Measurements from ENCODE around the gene ATXN7L1.

The ATXN7L1 gene, protein sequence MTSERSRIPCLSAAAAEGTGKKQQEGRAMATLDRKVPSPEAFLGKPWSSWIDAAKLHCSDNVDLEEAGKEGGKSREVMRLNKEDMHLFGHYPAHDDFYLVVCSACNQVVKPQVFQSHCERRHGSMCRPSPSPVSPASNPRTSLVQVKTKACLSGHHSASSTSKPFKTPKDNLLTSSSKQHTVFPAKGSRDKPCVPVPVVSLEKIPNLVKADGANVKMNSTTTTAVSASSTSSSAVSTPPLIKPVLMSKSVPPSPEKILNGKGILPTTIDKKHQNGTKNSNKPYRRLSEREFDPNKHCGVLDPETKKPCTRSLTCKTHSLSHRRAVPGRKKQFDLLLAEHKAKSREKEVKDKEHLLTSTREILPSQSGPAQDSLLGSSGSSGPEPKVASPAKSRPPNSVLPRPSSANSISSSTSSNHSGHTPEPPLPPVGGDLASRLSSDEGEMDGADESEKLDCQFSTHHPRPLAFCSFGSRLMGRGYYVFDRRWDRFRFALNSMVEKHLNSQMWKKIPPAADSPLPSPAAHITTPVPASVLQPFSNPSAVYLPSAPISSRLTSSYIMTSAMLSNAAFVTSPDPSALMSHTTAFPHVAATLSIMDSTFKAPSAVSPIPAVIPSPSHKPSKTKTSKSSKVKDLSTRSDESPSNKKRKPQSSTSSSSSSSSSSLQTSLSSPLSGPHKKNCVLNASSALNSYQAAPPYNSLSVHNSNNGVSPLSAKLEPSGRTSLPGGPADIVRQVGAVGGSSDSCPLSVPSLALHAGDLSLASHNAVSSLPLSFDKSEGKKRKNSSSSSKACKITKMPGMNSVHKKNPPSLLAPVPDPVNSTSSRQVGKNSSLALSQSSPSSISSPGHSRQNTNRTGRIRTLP
- total RNA-seq: 50.1 reads per million, percentile 68 among the genes with 10 or more reads in this experiment

DNA sequence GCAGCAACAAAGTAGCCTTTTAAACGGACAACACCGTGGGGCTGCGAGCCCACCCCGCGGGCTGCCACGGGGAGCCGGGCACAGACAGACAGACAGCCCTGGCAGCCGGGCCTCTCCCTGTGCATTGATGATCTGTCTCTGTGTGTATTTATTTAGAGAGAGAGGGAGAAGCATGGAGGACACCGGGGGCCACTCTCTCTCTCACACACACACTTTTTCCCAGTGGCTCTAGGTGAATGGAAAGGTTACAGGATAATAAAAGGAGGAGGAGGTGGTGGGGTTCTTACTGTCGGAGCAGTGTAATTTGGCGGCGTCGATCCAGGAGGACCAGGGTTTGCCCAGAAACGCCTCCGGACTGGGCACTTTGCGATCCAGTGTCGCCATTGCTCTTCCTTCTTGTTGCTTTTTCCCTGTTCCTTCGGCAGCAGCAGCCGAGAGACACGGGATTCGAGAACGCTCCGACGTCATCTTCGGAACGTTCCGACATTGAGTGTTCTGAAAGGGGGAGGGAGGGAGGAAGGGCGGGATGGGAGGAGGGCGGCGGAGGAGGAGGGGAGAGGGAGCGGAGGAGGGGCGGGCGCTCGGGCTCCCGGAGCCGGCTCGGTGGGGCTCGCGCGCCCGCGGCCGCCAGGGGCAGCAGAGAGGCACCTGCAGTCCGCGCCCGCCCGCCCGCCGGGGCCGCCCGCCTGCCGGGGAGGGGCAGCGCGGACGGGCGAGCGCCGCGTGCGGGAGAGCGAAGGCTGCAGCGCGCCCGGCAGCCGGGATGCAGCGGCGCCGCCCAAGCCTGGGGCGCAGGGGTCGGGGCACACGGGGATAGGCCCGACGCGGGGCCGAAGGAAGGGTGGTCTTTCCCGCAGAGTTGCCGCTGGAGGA, at the start of gene ATXN7L1:
Gene ATXN7L1, minus strand, starts transcription at position 509 of the 873 bp plus-strand sequence. Its CDS starts 41 bp downstream, at position 468.
- DNase-seq: peak; percentile 87

- DNase-seq: no peak
Measured at GRCh38 chr7:105926131-105926530, 49.7 kb upstream of the ATXN7L1 start.

- no peak for DNase-seq
Measured at GRCh38 chr7:105924945-105925344, 48.5 kb upstream of the ATXN7L1 start.

- DNase-seq: no peak
Measured at GRCh38 chr7:105920766-105921165, 44.4 kb upstream of the ATXN7L1 start.

- DNase-seq: no peak
Measured at GRCh38 chr7:105917659-105918058, 41.3 kb upstream of the ATXN7L1 start.

- DNase-seq: no peak
Measured at GRCh38 chr7:105916603-105917002, 40.2 kb upstream of the ATXN7L1 start.

GRCh38 chr7:105913947-105914346, 37.5 kb upstream of the ATXN7L1 start:
- no peak for DNase-seq

GRCh38 chr7:105911961-105912575, 35.7 kb upstream of the ATXN7L1 start:
- no peak for DNase-seq

DNA sequence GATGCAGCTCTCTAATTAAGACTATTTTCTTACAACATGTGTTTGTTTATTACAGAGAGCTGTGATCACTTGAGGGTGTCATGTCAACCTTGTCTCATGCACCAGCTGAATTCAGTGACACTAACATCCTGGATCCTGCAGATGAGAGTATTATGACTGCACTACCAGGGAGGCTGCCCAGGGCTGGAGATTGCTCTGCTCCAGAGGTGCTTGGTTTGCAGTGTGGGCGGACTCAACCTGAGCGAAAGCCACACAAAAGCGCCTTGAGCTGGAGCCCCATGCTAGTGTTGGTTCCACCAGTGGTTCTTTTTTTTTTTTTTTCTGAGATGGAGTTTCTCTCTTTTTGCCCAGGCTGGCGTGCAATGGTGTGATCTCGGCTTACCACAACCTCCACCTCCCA, 33.8 kb upstream of the ATXN7L1 start:
- DNase-seq: no peak

- no peak for DNase-seq
Measured at GRCh38 chr7:105909742-105910141, 33.3 kb upstream of the ATXN7L1 start.

DNA sequence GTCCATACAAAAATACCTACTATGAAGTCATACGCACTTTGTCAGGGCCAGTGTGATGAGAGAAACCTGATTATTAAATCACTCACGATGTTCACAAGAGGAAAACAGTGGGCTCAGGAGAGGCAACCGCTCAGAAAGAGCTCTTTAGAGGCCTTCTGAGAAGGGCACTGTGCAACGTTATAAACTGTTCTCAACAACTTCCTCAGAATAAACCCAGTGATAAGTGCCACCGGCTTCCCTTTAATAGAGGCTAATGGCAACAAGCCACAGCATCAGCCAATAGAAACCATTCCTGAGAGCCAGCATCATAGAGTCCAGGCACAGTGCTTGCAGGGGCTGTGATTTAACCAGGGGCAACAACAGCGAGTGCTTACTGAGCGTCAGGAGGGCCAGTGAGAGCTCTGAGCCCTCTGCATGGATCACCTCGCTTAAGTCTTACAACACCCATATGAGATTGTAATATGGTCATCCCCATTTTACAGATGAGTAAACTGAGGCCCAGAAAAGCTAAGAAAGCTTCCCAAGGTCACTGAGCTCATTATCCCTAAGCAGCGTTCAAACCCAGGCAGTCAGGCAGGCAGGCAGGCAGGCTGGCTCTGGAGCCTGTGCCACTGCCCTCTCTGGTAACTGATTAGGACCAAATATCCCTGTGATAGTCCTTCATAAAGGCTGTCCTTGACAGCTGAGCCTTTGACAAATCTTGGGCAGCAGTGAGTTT, 30.9 kb upstream of the ATXN7L1 start:
- DNase-seq: no peak

DNA sequence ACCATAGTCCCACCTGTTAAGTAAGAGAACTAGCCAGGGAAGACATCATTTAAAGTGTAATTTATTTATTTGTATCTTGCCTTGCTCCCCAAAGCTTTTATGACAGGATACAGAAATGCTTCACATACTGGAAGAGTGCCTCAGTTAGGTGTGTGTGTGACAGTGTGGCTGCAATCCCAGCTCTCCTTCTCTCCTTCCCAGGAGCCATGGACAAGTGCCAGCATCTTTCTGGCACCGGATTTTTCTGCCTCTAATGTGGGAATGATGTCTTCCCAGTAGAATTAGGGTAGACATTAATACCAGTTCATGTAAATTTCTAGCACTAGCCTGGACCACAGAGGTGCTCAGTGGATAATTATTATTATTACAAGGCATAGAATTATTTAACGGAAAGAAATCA, 30.3 kb upstream of the ATXN7L1 start:
- DNase-seq: no peak

DNA sequence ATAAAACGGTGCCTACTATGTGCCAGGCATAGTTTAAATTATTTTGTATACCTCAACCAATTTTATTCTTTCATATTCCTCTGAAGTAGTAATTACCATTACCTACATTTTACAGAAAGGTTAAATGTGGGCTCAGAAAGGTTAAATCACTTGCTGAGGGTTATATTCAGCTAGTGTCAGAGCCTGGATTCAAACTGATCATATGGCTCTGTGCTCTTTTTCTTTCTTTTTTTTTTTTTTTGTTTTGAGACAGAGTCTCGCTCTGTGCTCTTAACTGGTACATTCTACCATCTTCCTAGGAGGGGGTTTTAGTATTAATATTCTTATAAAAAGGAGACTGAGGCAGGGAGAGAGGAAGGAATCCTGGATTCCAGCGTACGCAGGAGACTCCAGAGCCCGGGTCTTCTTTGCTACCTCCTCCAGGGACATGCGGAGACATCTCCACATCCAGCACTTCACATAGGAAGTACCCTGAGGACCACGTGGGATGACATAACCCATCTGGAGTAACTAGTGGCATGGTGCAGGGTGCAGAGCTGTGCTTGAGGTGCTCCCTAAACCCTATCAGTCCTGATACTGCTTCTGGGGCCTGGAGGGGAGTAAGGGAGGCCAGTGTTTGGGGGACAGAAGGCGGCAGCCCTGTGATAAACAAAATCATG, 29.6 kb upstream of the ATXN7L1 start:
- no peak for DNase-seq

DNA sequence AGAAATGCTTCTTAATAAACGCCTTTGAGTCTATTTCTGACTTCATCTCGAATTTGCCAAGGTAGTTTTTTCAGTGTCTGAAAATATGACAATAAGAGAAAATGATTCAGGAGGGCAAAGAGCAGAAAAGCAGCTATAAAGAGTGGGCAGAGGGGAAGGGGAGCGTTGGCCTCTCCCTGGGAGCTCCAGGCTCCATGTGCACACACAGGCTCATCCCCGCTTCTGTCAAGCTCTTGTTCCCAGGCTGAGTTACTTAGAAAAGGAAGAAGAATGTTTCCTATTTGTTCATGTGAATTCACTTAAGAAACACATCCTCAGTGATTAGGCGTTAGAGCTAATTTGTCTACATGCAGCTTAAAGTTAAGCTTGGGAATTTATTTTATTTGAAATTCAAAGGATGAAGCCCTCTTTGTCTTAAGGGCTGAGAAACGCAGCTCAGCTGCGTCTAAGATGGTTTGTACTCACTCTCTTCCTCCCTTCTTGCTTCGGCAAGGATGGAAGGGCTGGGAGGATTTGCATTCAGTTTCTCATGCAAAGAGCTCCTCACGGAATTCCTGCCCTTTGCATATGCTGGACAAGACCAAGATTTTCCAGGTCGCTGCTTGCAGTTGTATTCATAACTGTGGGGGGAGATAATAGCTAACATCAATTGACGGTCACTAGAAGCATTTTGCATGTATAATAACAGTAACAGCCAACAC, 29.0 kb upstream of the ATXN7L1 start:
- no peak for DNase-seq

GRCh38 chr7:105904064-105904463, 27.7 kb upstream of the ATXN7L1 start:
- DNase-seq: no peak

DNA sequence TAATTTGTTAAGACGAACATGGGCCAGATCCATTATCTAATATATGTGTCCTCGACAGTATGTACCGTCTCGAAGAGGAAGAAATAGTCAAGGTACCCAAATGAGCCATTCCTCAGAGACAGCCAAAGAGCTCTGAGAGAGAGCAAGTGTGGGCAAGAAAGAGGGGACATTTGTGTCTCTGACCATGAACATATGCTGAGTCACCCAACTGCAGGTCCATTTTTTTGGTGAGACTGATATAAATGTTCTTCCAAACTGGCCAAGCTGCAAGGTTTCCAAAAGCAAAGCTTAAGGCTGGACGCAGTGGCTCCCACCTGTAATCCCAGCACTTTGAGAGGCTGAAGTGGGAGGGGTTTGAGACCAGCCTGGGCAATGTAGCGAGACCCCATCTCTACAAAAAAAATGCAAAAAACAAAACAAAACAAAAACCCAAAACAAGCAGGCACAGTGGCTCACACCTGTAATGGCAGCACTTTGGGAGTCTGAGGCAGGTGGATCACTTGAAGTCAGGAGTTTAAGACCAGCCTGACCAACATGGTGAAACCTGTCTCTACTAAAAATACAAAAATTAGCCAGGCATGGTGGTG, 26.0 kb upstream of the ATXN7L1 start:
- no peak for DNase-seq

- no peak for DNase-seq
Measured at GRCh38 chr7:105897999-105898398, 21.6 kb upstream of the ATXN7L1 start.

GRCh38 chr7:105896407-105896911, 20.1 kb upstream of the ATXN7L1 start:
- DNase-seq: no peak

DNA sequence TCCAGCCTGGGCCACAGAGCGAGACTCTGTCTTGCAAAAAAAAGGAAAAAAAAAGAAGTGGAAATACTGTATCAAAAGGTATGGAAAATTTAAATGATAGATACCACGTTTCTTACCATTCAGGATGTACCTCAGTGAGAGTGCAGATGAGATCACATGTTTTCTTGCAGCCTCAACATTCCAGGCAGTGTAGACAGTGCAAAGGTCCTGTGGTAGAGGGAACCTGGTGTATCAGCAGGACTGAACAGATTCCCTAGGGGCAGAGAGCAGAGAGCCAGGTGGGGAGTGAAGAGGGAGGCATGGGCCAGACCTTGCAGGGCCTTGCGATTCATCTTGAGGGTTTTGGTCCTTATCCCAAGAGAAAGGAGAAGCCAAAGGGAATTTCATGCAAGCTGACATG, 17.7 kb upstream of the ATXN7L1 start:
- no peak for DNase-seq

- no peak for DNase-seq
Measured at GRCh38 chr7:105892387-105892786, 16.0 kb upstream of the ATXN7L1 start.
